HCT116 (cell line): ENCODE measurements around the gene ZEB1. TPM values are rescaled to one million over a fixed set of nuclear protein-coding genes. Genes with fewer than 3 reads are reported as not detected.
"Not testable (repeated sequence)": the region's sequence is repeated elsewhere in the genome, so short reads cannot be mapped to it uniquely, and the experiment has no call there.

Source experiments
- ATAC-seq: fragments of 200-7000 bp; cut with Tn5 transposase; 2 replicates; pipeline ENCODE4 v1.9.1; 2020; ENCODE audit warnings: mild to moderate bottlenecking, moderate library complexity
- BruUV-seq: library from RNA; stranded (reverse); fragments of 400-500 nt; replicated peaks from 2 replicates; lab custom pipeline; 2021; lab: Mats Ljungman, UMichigan
- CTCF ChIA-PET: fragments of 300-600 bp; sonication (Branson Sonifier 250); formaldehyde crosslinking; loops from one replicate; lab custom pipeline; 2021; ENCODE audit warnings: antibody characterized with exemption; lab: Charles Lee
- POLR2A ChIA-PET: fragments of 300-600, 350-600 bp; sonication (Branson Sonifier 250); formaldehyde crosslinking; loops from one replicate; lab custom pipeline; 2021; ENCODE audit warnings: antibody characterized with exemption; lab: Charles Lee
- RAD21 ChIA-PET, 2 experiments: fragments of 300-600 bp; sonication (Branson Sonifier 250); formaldehyde crosslinking; loops; one replicate each; lab custom pipeline; 2023; ENCODE audit warnings: low total read pairs in 2 of 2; ENCODE audit not compliant: uncharacterized antibody in 2 of 2, unreplicated experiment in 2 of 2, low non-redundant PET in 1 of 2; lab: Charles Lee
- DNase-seq: peaks from one replicate; pipeline ENCODE4 v3.0.0-alpha.2; 2010; ENCODE audit warnings: low read depth, low spot score
- H2AFZ ChIP-seq: fragments of 200-600 bp; shearing (Covaris generic), sonication (generic); 2 replicates; pipeline ENCODE4 v1.6.1; 2017; ENCODE audit warnings: low read depth, mixed run types, mixed read lengths, antibody characterized with exemption, low read length; ENCODE audit not compliant: poor library complexity, severe bottlenecking
- H3K27ac ChIP-seq: 2 replicates; pipeline ENCODE4 v1.5.1; 2012; ENCODE audit warnings: low read depth, low read length
- H3K27me3 ChIP-seq: fragments of 200-600 bp; sonication (generic); 2 replicates; pipeline ENCODE4 v1.6.1; 2016; ENCODE audit warnings: mixed run types, low read length, mixed read lengths; ENCODE audit not compliant: insufficient read depth
- H3K36me3 ChIP-seq, 2 experiments: fragments of 200-500 bp in 1 of 2; fragments of 200-600 bp in 1 of 2; sonication (Bioruptor generic) in 1 of 2; sonication (generic) in 1 of 2; 2 replicates each; pipeline versions ENCODE4 v1.5.1 to v1.6.1; 2014 to 2016; ENCODE audit warnings: low read length in 2 of 2, inconsistent platforms in 1 of 2, mixed read lengths in 1 of 2, mixed run types in 1 of 2; ENCODE audit not compliant: insufficient read depth in 2 of 2, control insufficient read depth in 1 of 2
- H3K4me1 ChIP-seq, 2 experiments: fragments of 200-600 bp in 1 of 2; sonication (generic) in 1 of 2; 2 replicates each; pipeline versions ENCODE4 v1.5.1 to v1.6.1; 2012 to 2017; ENCODE audit warnings: low read length in 2 of 2, inconsistent platforms in 1 of 2, mild to moderate bottlenecking in 1 of 2, mixed read lengths in 1 of 2, mixed run types in 1 of 2, moderate library complexity in 1 of 2; ENCODE audit not compliant: insufficient read depth in 2 of 2, control insufficient read depth in 1 of 2
- H3K4me2 ChIP-seq: fragments of 200-600 bp; sonication (generic); 2 replicates; pipeline ENCODE4 v1.6.1; 2017; ENCODE audit warnings: mixed run types, low read length, mixed read lengths
- H3K4me3 ChIP-seq, 2 experiments: fragments of 200-600 bp in 1 of 2; sonication (generic) in 1 of 2; replicated peaks in 1 of 2; 2 replicates each; pipeline ENCODE4 v1.5.1; 2011 to 2016; ENCODE audit warnings: low read length in 2 of 2, control low read depth in 1 of 2, low read depth in 1 of 2, mild to moderate bottlenecking in 1 of 2, mixed read lengths in 1 of 2, mixed run types in 1 of 2
- H3K79me2 ChIP-seq: fragments of 200-600 bp; sonication (generic); 2 replicates; pipeline ENCODE4 v1.6.1; 2017; ENCODE audit warnings: mild to moderate bottlenecking, mixed run types, low read length, moderate library complexity, mixed read lengths; ENCODE audit not compliant: insufficient read depth
- H3K9ac ChIP-seq: fragments of 200-600 bp; sonication (generic); 2 replicates; pipeline ENCODE4 v1.6.1; 2016; ENCODE audit warnings: low read length, mixed read lengths
- H3K9me2 ChIP-seq: fragments of 200-600 bp; sonication (generic), shearing (Covaris generic); 2 replicates; pipeline ENCODE4 v1.6.1; 2017; ENCODE audit warnings: mixed run types, mild to moderate bottlenecking, moderate library complexity; ENCODE audit not compliant: insufficient read depth
- H3K9me3 ChIP-seq, 2 experiments: fragments of 200-500 bp in 1 of 2; fragments of 200-600 bp in 1 of 2; sonication (Bioruptor generic) in 1 of 2; sonication (generic) in 1 of 2; 2 replicates each; pipeline ENCODE4 v1.6.1; 2014 to 2017; ENCODE audit warnings: low read length in 2 of 2, mixed read lengths in 2 of 2, inconsistent platforms in 1 of 2, low read depth in 1 of 2, mild to moderate bottlenecking in 1 of 2, mixed run types in 1 of 2, moderate library complexity in 1 of 2; ENCODE audit not compliant: control insufficient read depth in 1 of 2, insufficient read depth in 1 of 2
- H4K20me1 ChIP-seq: fragments of 200-600 bp; sonication (generic), shearing (Covaris generic); 2 replicates; pipeline ENCODE4 v1.6.1; 2017; ENCODE audit warnings: mixed run types, mild to moderate bottlenecking, moderate library complexity; ENCODE audit not compliant: insufficient read depth
- CTCF ChIP-seq, 3 experiments: fragments of 200-600 bp in 1 of 3; sonication (generic) in 1 of 3; IDR thresholded peaks in 2 of 3; conservative IDR thresholded peaks in 1 of 3; 2 replicates each; pipeline ENCODE4 v1.5.1; 2012 to 2017; ENCODE audit warnings: low read depth in 2 of 3, low read length in 2 of 3, antibody characterized with exemption in 1 of 3, borderline replicate concordance in 1 of 3, control low read depth in 1 of 3, mild to moderate bottlenecking in 1 of 3, mixed read lengths in 1 of 3, mixed run types in 1 of 3, moderate library complexity in 1 of 3; ENCODE audit not compliant: insufficient read depth in 1 of 3
- EGR1 ChIP-seq: IDR thresholded peaks from 2 replicates; pipeline ENCODE4 v1.6.1; 2012; ENCODE audit warnings: low read depth
- intact Hi-C: fragments of 100-400 bp; cut with micrococcal nuclease; formaldehyde crosslinking; loops from 2 replicates; pipeline ENCODE4 v1.10.0; 2022
- total RNA-seq: library from RNA; stranded (reverse); gene quantifications from one replicate; pipeline ENCODE4 v1.2.1, GENCODE V29; 2021; ENCODE audit not compliant: unreplicated experiment

ZEB1 gene
- total RNA-seq, 1 experiment from 2014 or later, result 3.4 TPM

GRCh38 chr10:31426401-31426800, 107.4 kb downstream of the ZEB1 start (continued):
- no peak for TF ChIP-seq CTCF (IDR thresholded peaks at IDR 0.05 in 2 of 3, conservative IDR thresholded peaks at IDR 0.05 in 1 of 3; ENCODE audit: borderline replicate concordance in 1 of 3, insufficient read depth in 1 of 3, low read depth in 2 of 3, low read length in 2 of 3)
- TF ChIP-seq EGR1, result no peak

GRCh38 chr10:31427334-31427733, 108.3 kb downstream of the ZEB1 start:
- ATAC-seq, BruUV-seq, H3K36me3 ChIP-seq, H3K9ac ChIP-seq, H4K20me1 ChIP-seq, H3K27ac ChIP-seq, POLR2A ChIA-PET, H2AFZ ChIP-seq, DNase-seq, H3K4me3 ChIP-seq, intact Hi-C loops, H3K79me2 ChIP-seq, H3K27me3 ChIP-seq, RAD21 ChIA-PET, H3K9me3 ChIP-seq, CTCF ChIA-PET, H3K9me2 ChIP-seq, H3K4me2 ChIP-seq: not testable (repeated sequence)
- peaks cover 0 to 14% of the 10 kb centered on the region in 2 experiments; a peak in 1 of 4 replicates for H3K4me1 ChIP-seq

- H4K20me1 ChIP-seq, H3K9me2 ChIP-seq, H3K4me2 ChIP-seq, H3K27me3 ChIP-seq, POLR2A ChIA-PET, RAD21 ChIA-PET, H3K36me3 ChIP-seq, BruUV-seq, H2AFZ ChIP-seq, intact Hi-C loops, CTCF ChIA-PET, H3K9ac ChIP-seq, ATAC-seq, DNase-seq, H3K9me3 ChIP-seq, H3K4me3 ChIP-seq, H3K27ac ChIP-seq, H3K79me2 ChIP-seq: not testable (repeated sequence)
- peaks cover 0 to 14% of the 10 kb centered on the region in 2 experiments; a peak in 1 of 4 replicates for H3K4me1 ChIP-seq
Observed at GRCh38 chr10:31428499-31428898, 109.5 kb downstream of the ZEB1 start.
